HepG2 (cell line): ENCODE data around the gene CST11.

ENCODE experiments used
- ATF3 ChIP-seq: sonication (generic); formaldehyde crosslinking; IDR thresholded peaks from 2 replicates; pipeline ENCODE4 v1.4.0; 2020; ENCODE audit warnings: missing genetic modification reagents
- ATF6 ChIP-seq: sonication (generic); formaldehyde crosslinking; conservative IDR thresholded peaks from 2 replicates; pipeline ENCODE4 v1.4.0; 2020; ENCODE audit warnings: missing genetic modification reagents
- CEBPB ChIP-seq: IDR thresholded peaks from 2 replicates; pipeline ENCODE4 v1.6.1; 2011; ENCODE audit warnings: low read depth, low read length, improper control_type of control experiment, borderline replicate concordance
- CTCF ChIP-seq: sonication (generic); formaldehyde crosslinking; IDR thresholded peaks from 2 replicates; pipeline ENCODE4 v1.5.0; 2020; ENCODE audit warnings: mild to moderate bottlenecking, missing genetic modification reagents, moderate library complexity
- ELF4 ChIP-seq: sonication (generic); formaldehyde crosslinking; IDR thresholded peaks from 2 replicates; pipeline ENCODE4 v1.5.0; 2020; ENCODE audit warnings: missing genetic modification reagents, mild to moderate bottlenecking, moderate library complexity, borderline replicate concordance
- JUNB ChIP-seq: sonication (generic); formaldehyde crosslinking; IDR thresholded peaks from 2 replicates; pipeline ENCODE4 v1.8.0; 2022; ENCODE audit warnings: missing genetic modification reagents, mild to moderate bottlenecking, borderline replicate concordance
- MYC ChIP-seq: sonication (generic); formaldehyde crosslinking; IDR thresholded peaks from 2 replicates; pipeline ENCODE4 v1.9.0; 2021; ENCODE audit warnings: missing genetic modification reagents, borderline replicate concordance
- POLR2A ChIP-seq, 2 experiments: IDR thresholded peaks; 2 replicates each; pipeline ENCODE4 v1.6.1; 2011; ENCODE audit warnings: low read depth in 2 of 2, low read length in 2 of 2, mild to moderate bottlenecking in 1 of 2, moderate library complexity in 1 of 2; ENCODE audit not compliant: insufficient read depth in 1 of 2
- YY1 ChIP-seq: IDR thresholded peaks from 2 replicates; pipeline ENCODE4 v1.6.1; 2011; ENCODE audit warnings: low read length, low read depth, moderate library complexity, mild to moderate bottlenecking; ENCODE audit not compliant: insufficient read depth, insufficient replicate concordance
- ZBTB43 ChIP-seq: sonication (generic); formaldehyde crosslinking; conservative IDR thresholded peaks from 2 replicates; pipeline ENCODE4 v1.4.0; 2020; ENCODE audit warnings: missing genetic modification reagents
- ZFAT ChIP-seq: sonication (generic); formaldehyde crosslinking; conservative IDR thresholded peaks from 2 replicates; pipeline ENCODE4 v1.8.1; 2023; ENCODE audit warnings: missing genetic modification reagents, inconsistent platforms
- ZFP36 ChIP-seq: fragments of 150-350 bp; IDR thresholded peaks from 2 replicates; pipeline ENCODE4 v1.6.1; 2018; ENCODE audit warnings: borderline replicate concordance, low read length, low read depth; ENCODE audit not compliant: partially characterized antibody
- ZNF160 ChIP-seq: sonication (generic); formaldehyde crosslinking; IDR thresholded peaks from 2 replicates; pipeline ENCODE4 v1.8.0; 2022; ENCODE audit warnings: mild to moderate bottlenecking, inconsistent platforms, missing genetic modification reagents

- TF ChIP-seq CTCF (CRISPR knock-in tag) (no peak), MYC (CRISPR knock-in tag) (no peak), ELF4 (no peak), YY1 (no peak), ZBTB43 (no peak), JUNB (CRISPR knock-in tag) (no peak), ZFP36 (no peak), ZFAT (CRISPR knock-in tag) (no peak), ZNF160 (CRISPR knock-in tag) (no peak), CEBPB (no peak), POLR2A (IDR thresholded peaks at IDR 0.05; ENCODE audit: insufficient read depth in 1 of 2, low read depth in 2 of 2, low read length in 2 of 2) (no peak), ATF6 (CRISPR knock-in tag) (no peak), ATF3 (CRISPR knock-in tag) (no peak)
These were observed 26.4 kb upstream of the CST11 start for GRCh38 chr20:23479043-23479442.
